Right lobe of liver (tissue), 4 donors: Measurements from ENCODE around the gene C6.
"Not testable (repeated sequence)": the region's sequence is repeated elsewhere in the genome, so short reads cannot be mapped to it uniquely, and the experiment has no call there.

Experiments used
- POLR2A ChIP-seq: fragments of 450-650 bp; IDR thresholded peaks from one replicate; pipeline ENCODE4 v1.6.1; 2017; ENCODE audit warnings: antibody characterized with exemption, mild to moderate bottlenecking
- TF ChIP-seq, protein P1 (sequence below), 4 donors: fragments of 200-600 bp in 3 of 4; fragments of 450-650 bp in 1 of 4; IDR thresholded peaks; one replicate each; pipeline versions ENCODE4 v1.5.1 to v1.8.0; 2016 to 2022; ENCODE audit warnings: antibody characterized with exemption in 4 of 4, mild to moderate bottlenecking in 2 of 4
- donor health status: DM: no; HTN: no; CAD: no.
- donor health status: DM: no; HTN: no; CAD: no.
- donor health status: DM: no; HTN: yes; CAD: no.

DNA sequence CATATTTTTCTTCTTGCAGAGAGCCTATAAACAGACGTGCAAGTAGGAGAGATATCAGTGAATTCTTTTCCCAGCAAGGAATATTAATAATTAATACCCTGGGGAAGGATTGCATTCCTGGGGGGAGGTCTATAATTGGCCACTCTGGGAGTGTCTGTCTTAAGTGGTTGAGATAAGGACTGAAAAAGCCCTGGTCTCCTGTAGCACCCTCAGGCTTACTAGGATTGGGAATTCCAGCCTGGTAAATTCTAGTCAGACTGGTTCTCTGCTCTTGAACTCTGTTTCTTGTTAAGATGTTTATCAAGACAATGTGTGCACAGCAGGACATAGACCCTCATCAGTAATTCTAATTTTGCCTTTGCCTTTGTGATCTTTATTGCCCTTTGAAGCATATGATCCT, 16.9 kb upstream of the C6 start:
- TF ChIP-seq, protein P1, sequence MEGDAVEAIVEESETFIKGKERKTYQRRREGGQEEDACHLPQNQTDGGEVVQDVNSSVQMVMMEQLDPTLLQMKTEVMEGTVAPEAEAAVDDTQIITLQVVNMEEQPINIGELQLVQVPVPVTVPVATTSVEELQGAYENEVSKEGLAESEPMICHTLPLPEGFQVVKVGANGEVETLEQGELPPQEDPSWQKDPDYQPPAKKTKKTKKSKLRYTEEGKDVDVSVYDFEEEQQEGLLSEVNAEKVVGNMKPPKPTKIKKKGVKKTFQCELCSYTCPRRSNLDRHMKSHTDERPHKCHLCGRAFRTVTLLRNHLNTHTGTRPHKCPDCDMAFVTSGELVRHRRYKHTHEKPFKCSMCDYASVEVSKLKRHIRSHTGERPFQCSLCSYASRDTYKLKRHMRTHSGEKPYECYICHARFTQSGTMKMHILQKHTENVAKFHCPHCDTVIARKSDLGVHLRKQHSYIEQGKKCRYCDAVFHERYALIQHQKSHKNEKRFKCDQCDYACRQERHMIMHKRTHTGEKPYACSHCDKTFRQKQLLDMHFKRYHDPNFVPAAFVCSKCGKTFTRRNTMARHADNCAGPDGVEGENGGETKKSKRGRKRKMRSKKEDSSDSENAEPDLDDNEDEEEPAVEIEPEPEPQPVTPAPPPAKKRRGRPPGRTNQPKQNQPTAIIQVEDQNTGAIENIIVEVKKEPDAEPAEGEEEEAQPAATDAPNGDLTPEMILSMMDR (IDR thresholded peaks at IDR 0.05) = not testable (repeated sequence)
- TF ChIP-seq POLR2A = not testable (repeated sequence)
